Ovary (tissue), 9 donors: ENCODE results near the gene CPNE9. TPM values are rescaled to one million over a fixed set of nuclear protein-coding genes. Genes with fewer than 3 reads are reported as not detected.

Experiments used
- DNase-seq, 5 donors: peaks; one replicate each; pipeline ENCODE4 v3.0.0-alpha.2; 2019 to 2020
- H3K27ac ChIP-seq, 2 donors: fragments of 200-600 bp; one replicate each; pipeline versions ENCODE4 v1.5.1 to v1.8.0; 2019 to 2022
- H3K27me3 ChIP-seq: fragments of 200-600 bp; one replicate; pipeline ENCODE4 v1.8.0; 2022
- H3K36me3 ChIP-seq: fragments of 200-600 bp; sonication (generic); one replicate; pipeline ENCODE4 v1.5.1; 2019
- H3K4me1 ChIP-seq: one replicate; pipeline ENCODE4 v1.8.1; 2013; ENCODE audit warnings: mild to moderate bottlenecking, moderate library complexity; ENCODE audit not compliant: insufficient read depth
- H3K4me3 ChIP-seq: fragments of 200-600 bp; sonication (generic); one replicate; pipeline ENCODE4 v1.5.1; 2017
- H3K9me3 ChIP-seq, 2 donors: fragments of 200-600 bp in 1 of 2; sonication (generic) in 1 of 2; one replicate each; pipeline versions ENCODE4 v1.5.1 to v1.8.1; 2013 to 2019; ENCODE audit warnings: mild to moderate bottlenecking in 1 of 2, moderate library complexity in 1 of 2
- CTCF ChIP-seq, 3 donors: fragments of 450-650 bp in 2 of 3; fragments of 200-600 bp in 1 of 3; IDR thresholded peaks; one replicate each; pipeline versions ENCODE4 v1.5.1 to v1.8.0; 2016 to 2022; ENCODE audit warnings: antibody characterized with exemption in 3 of 3, mild to moderate bottlenecking in 1 of 3
- EP300 ChIP-seq: sonication (generic); formaldehyde crosslinking; IDR thresholded peaks from one replicate; pipeline ENCODE4 v1.6.1; 2017; ENCODE audit warnings: antibody characterized with exemption
- POLR2A ChIP-seq: fragments of 450-650 bp; IDR thresholded peaks from one replicate; pipeline ENCODE4 v1.6.1; 2017; ENCODE audit warnings: antibody characterized with exemption, mild to moderate bottlenecking, moderate library complexity
- WGBS, 3 donors: extraction: QIAGEN DNeasy Blood & Tissue Kit in 1 of 3; methylation state at CpG; one replicate each; pipeline versions ENCODE4 v1.1.5 to v1.1.7; 2013 to 2017; 5-methylcytosine and 5-hydroxymethylcytosine counted together
- intact Hi-C, 4 donors: fragments of 100-400 bp; cut with DNase I; formaldehyde crosslinking; loops; one replicate each; pipeline versions ENCODE4 v1.11.0 to v1.15.1; 2022 to 2023
- polyA plus RNA-seq, 2 donors: library from polyadenylated mRNA; stranded (reverse); fragments of 200-250 nt in 1 of 2; fragments of 350-450 nt in 1 of 2; fragmentation: Illumina TruSeq in 1 of 2; extraction: RNeasy Lipid Tissue Mini Kit (QIAGEN cat#74804) in 1 of 2; gene quantifications; one replicate each; pipeline ENCODE4 v1.2.3, GENCODE V29; 2013 to 2014
- total RNA-seq, 7 donors: library from RNA; depleted of rRNA in 2 of 7; stranded (reverse); fragments of >200 nt in 2 of 7; fragmentation: NEBNext Ultra II Directional in 3 of 7; extraction: Animal tissue kit (Norgen Biotek cat#: 25700) in 3 of 7; gene quantifications; one replicate each; pipeline versions ENCODE4 v1.1.0 to v1.2.4, GENCODE V29; 2016 to 2023
- donor health status: DM: no; HTN: no; CAD: no; lungs with moderate emphysema.
- donor health status: DM: no; HTN: no; CAD: no.
- donor health status: Bipolar disorder and iron deficiency.
- donor health status: DM: yes; HTN: yes; CAD: no.
- donor health status: DM: no; HTN: no; CAD: no.
- donor health status: DM: yes; HTN: yes; CAD: no.

CPNE9 gene
- total and polyA plus RNA-seq, 9 donors, result 0.07 TPM; not detected in 8

DNA sequence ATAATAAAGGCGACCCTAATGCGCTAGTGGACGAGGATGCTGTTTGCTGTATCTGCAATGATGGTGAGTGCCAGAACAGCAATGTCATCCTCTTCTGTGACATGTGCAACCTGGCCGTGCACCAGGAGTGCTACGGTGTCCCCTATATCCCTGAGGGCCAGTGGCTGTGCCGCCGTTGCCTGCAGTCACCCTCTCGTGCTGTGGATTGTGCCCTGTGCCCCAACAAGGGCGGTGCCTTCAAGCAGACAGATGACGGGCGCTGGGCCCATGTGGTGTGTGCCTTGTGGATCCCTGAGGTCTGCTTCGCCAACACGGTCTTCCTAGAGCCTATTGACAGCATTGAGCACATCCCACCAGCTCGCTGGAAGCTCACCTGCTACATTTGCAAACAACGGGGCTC lies 35.5 kb downstream of the CPNE9 start:
- no peak for DNase-seq
- no peaks in the 10 kb centered on the region for H3K27me3 ChIP-seq
- WGBS, 3 donors, result 91 to 92% (median 91%) methylated on average over 13 to 15 of the region's 15 CpGs
- H3K4me3 ChIP-seq, result no peak overlapping the region
- no peak overlapping the region for H3K27ac ChIP-seq
- no peaks in the 10 kb centered on the region for H3K4me1 ChIP-seq
- no peaks in the 10 kb centered on the region for H3K36me3 ChIP-seq
- intact Hi-C loops, result loop anchor here in 2 of 4 donors (10.0 kb wide), 2 partner anchors 56 to 196 kb away; partner anchors contain the start of genes ARPC4 (in 1 of the 2), CRELD1 (in 1 of the 2) and TADA3 (in 1 of the 2)
- no peaks in the 10 kb centered on the region for H3K9me3 ChIP-seq
- TF ChIP-seq CTCF (IDR thresholded peaks at IDR 0.05), result no peak
- no peak for TF ChIP-seq EP300
- no peak for TF ChIP-seq POLR2A

GRCh38 chr3:9742560-9742959 lies 38.9 kb downstream of the CPNE9 start:
- H3K36me3 ChIP-seq, result no peaks in the 10 kb centered on the region
- H3K9me3 ChIP-seq, result no peaks in the 10 kb centered on the region
- whole genome bisulfite sequencing, 3 donors, result 86 to 93% (median 86%) methylated on average over 1 of the region's 1 CpG

GRCh38 chr3:9743548-9743947 lies 39.9 kb downstream of the CPNE9 start:
- Histone ChIP-seq H3K4me1 (no peaks in the 10 kb centered on the region), H3K27ac (no peak overlapping the region), H3K27me3 (no peaks in the 10 kb centered on the region), H3K36me3 (no peaks in the 10 kb centered on the region), H3K4me3 (no peak overlapping the region), H3K9me3 (no peaks in the 10 kb centered on the region)
- WGBS, 3 donors, result 91 to 94% (median 92%) methylated on average over 18 of the region's 18 CpGs
- no peak for DNase-seq
- intact Hi-C loops, result no loop called here
- TF ChIP-seq POLR2A (no peak), CTCF (IDR thresholded peaks at IDR 0.05) (no peak), EP300 (no peak)

More at GRCh38 chr3:9742560-9742959, 38.9 kb downstream of the CPNE9 start:
- intact Hi-C loops, result no loop called here
- TF ChIP-seq CTCF (IDR thresholded peaks at IDR 0.05), result no peak
- TF ChIP-seq POLR2A, result no peak
- no peak for TF ChIP-seq EP300
- no peak for DNase-seq
- Histone ChIP-seq H3K4me3 (no peak overlapping the region), H3K4me1 (no peaks in the 10 kb centered on the region), H3K27ac (no peak overlapping the region), H3K27me3 (no peaks in the 10 kb centered on the region)

GRCh38 chr3:9744162-9744561 lies 40.5 kb downstream of the CPNE9 start:
- Histone ChIP-seq H3K4me1 (peaks cover 2% of the 10 kb centered on the region), H3K27ac (no peak overlapping the region), H3K36me3 (no peaks in the 10 kb centered on the region), H3K9me3 (no peaks in the 10 kb centered on the region), H3K27me3 (no peaks in the 10 kb centered on the region), H3K4me3 (no peak overlapping the region)
- intact Hi-C loops, result no loop called here
- DNase-seq, result no peak
- 89 to 93% (median 93%) methylated on average over 13 of the region's 13 CpGs for WGBS, 3 donors
- TF ChIP-seq CTCF (IDR thresholded peaks at IDR 0.05) (no peak), POLR2A (no peak), EP300 (no peak)
